HEK293 (cell line): ENCODE measurements around the gene PLA2G4E.

ENCODE experiments used
- CTCF ChIA-PET: fragments of 350-600 bp; formaldehyde crosslinking; extraction: SDS; loops from one replicate; lab custom pipeline; 2021; ENCODE audit warnings: antibody characterized with exemption; lab: Yijun Ruan, JAX
- POLR2A ChIA-PET: fragments of 300-600 bp; formaldehyde crosslinking; extraction: SDS; loops from one replicate; lab custom pipeline; 2020; ENCODE audit warnings: antibody characterized with exemption, inconsistent platforms; lab: Yijun Ruan, JAX
- H3K27ac ChIP-seq: fragments of 200-500 bp; sonication (Bioruptor generic); 2 replicates; pipeline ENCODE4 v1.5.1; 2014; ENCODE audit warnings: low read depth, low read length, control low read depth, inconsistent platforms; ENCODE audit errors: extremely low read depth
- H3K36me3 ChIP-seq, 2 experiments: fragments of 200-500 bp in 1 of 2; sonication (Bioruptor generic) in 1 of 2; 1 replicate in 1 of 2; 2 replicates in 1 of 2; pipeline ENCODE4 v1.5.1; 2014 to 2017; ENCODE audit warnings: inconsistent platforms in 2 of 2, low read length in 2 of 2; ENCODE audit not compliant: control insufficient read depth in 2 of 2, insufficient read depth in 1 of 2
- H3K4me1 ChIP-seq: fragments of 200-500 bp; sonication (Bioruptor generic); 2 replicates; pipeline ENCODE4 v1.5.1; 2014; ENCODE audit warnings: mild to moderate bottlenecking, low read length, inconsistent platforms; ENCODE audit not compliant: control insufficient read depth, insufficient read depth
- H3K4me3 ChIP-seq: 2 replicates; pipeline ENCODE4 v1.5.1; 2011; ENCODE audit warnings: low read depth, mild to moderate bottlenecking, control low read depth, low read length, moderate library complexity
- H3K9me3 ChIP-seq: fragments of 200-500 bp; sonication (Bioruptor generic); 2 replicates; pipeline ENCODE4 v1.5.1; 2014; ENCODE audit warnings: low read depth, low read length, inconsistent platforms; ENCODE audit not compliant: control insufficient read depth, insufficient read depth
- TCF7L2 ChIP-seq: IDR thresholded peaks from 2 replicates; pipeline ENCODE4 v1.6.1; 2011; ENCODE audit warnings: low read depth, mild to moderate bottlenecking, inconsistent platforms, low read length, moderate library complexity, borderline replicate concordance
- ZBTB20 ChIP-seq: fragments of 450-650 bp; formaldehyde crosslinking; IDR thresholded peaks from 2 replicates; pipeline ENCODE4 v1.5.1; 2016; ENCODE audit warnings: missing biosample characterization, missing genetic modification characterization
- ZBTB21 ChIP-seq: fragments of 450-650 bp; formaldehyde crosslinking; IDR thresholded peaks from 2 replicates; pipeline ENCODE4 v1.5.1; 2017; ENCODE audit warnings: missing biosample characterization, missing genetic modification characterization
- ZFHX2 ChIP-seq: fragments of 450-650 bp; formaldehyde crosslinking; conservative IDR thresholded peaks from 2 replicates; pipeline ENCODE4 v1.5.1; 2016; ENCODE audit warnings: missing biosample characterization, missing genetic modification characterization
- ZFP41 ChIP-seq: fragments of 450-650 bp; formaldehyde crosslinking; IDR thresholded peaks from 2 replicates; pipeline ENCODE4 v1.5.1; 2016; ENCODE audit warnings: missing biosample characterization, missing genetic modification characterization, borderline replicate concordance
- ZNF146 ChIP-seq: fragments of 450-650 bp; formaldehyde crosslinking; IDR thresholded peaks from 2 replicates; pipeline ENCODE4 v1.5.1; 2016; ENCODE audit warnings: missing biosample characterization, missing genetic modification characterization
- ZNF175 ChIP-seq: fragments of 450-650 bp; formaldehyde crosslinking; IDR thresholded peaks from 2 replicates; pipeline ENCODE4 v1.5.1; 2016; ENCODE audit warnings: missing biosample characterization, missing genetic modification characterization
- ZNF311 ChIP-seq: fragments of 450-650 bp; formaldehyde crosslinking; IDR thresholded peaks from 2 replicates; pipeline ENCODE4 v1.5.1; 2017; ENCODE audit warnings: missing biosample characterization, missing genetic modification characterization, borderline replicate concordance
- ZNF324 ChIP-seq: fragments of 450-650 bp; formaldehyde crosslinking; IDR thresholded peaks from 2 replicates; pipeline ENCODE4 v1.5.1; 2016; ENCODE audit warnings: missing biosample characterization, missing genetic modification characterization
- ZNF341 ChIP-seq: fragments of 450-650 bp; formaldehyde crosslinking; IDR thresholded peaks from 2 replicates; pipeline ENCODE4; 2016; ENCODE audit warnings: low read depth, missing biosample characterization, missing genetic modification characterization
- ZNF416 ChIP-seq: fragments of 450-650 bp; formaldehyde crosslinking; IDR thresholded peaks from 2 replicates; pipeline ENCODE4 v1.5.1; 2016; ENCODE audit warnings: missing biosample characterization, missing genetic modification characterization
- ZNF473 ChIP-seq: fragments of 450-650 bp; formaldehyde crosslinking; IDR thresholded peaks from 2 replicates; pipeline ENCODE4 v1.5.1; 2017; ENCODE audit warnings: missing biosample characterization, missing genetic modification characterization
- ZNF514 ChIP-seq: fragments of 450-650 bp; formaldehyde crosslinking; IDR thresholded peaks from 2 replicates; pipeline ENCODE4 v1.5.1; 2016; ENCODE audit warnings: missing biosample characterization, missing genetic modification characterization
- ZNF549 ChIP-seq: fragments of 450-650 bp; IDR thresholded peaks from 2 replicates; pipeline ENCODE4 v1.5.1; 2018; ENCODE audit warnings: missing biosample characterization, missing genetic modification characterization, mild to moderate bottlenecking, inconsistent platforms, moderate library complexity
- ZNF585B ChIP-seq: fragments of 450-650 bp; formaldehyde crosslinking; IDR thresholded peaks from 2 replicates; pipeline ENCODE4 v1.5.1; 2016; ENCODE audit warnings: missing biosample characterization, missing genetic modification characterization
- ZNF776 ChIP-seq: fragments of 450-650 bp; formaldehyde crosslinking; IDR thresholded peaks from 2 replicates; pipeline ENCODE4 v1.5.0; 2017; ENCODE audit warnings: missing biosample characterization, missing genetic modification characterization, borderline replicate concordance
- ZNF837 ChIP-seq: fragments of 450-650 bp; formaldehyde crosslinking; IDR thresholded peaks from 2 replicates; pipeline ENCODE4 v1.5.1; 2016; ENCODE audit warnings: missing biosample characterization, missing genetic modification characterization
- ZNF843 ChIP-seq: fragments of 450-650 bp; formaldehyde crosslinking; IDR thresholded peaks from 2 replicates; pipeline ENCODE4 v1.5.1; 2016; ENCODE audit warnings: missing biosample characterization, missing genetic modification characterization
- TF ChIP-seq, protein P1 (sequence below): fragments of 450-650 bp; formaldehyde crosslinking; IDR thresholded peaks from 2 replicates; pipeline ENCODE4 v1.5.1; 2017; ENCODE audit warnings: missing biosample characterization, missing genetic modification characterization
- TF ChIP-seq, protein P2 (sequence below): fragments of 450-650 bp; formaldehyde crosslinking; IDR thresholded peaks from 2 replicates; pipeline ENCODE4 v1.5.1; 2017; ENCODE audit warnings: missing biosample characterization, missing genetic modification characterization
- TF ChIP-seq, protein P3 (sequence below): fragments of 450-650 bp; formaldehyde crosslinking; IDR thresholded peaks from 2 replicates; pipeline ENCODE4 v1.5.1; 2016; ENCODE audit warnings: missing biosample characterization, missing genetic modification characterization
- TF ChIP-seq, protein P4 (sequence below): fragments of 450-650 bp; formaldehyde crosslinking; IDR thresholded peaks from 2 replicates; pipeline ENCODE4 v1.5.1; 2016; ENCODE audit warnings: missing biosample characterization, missing genetic modification characterization
- TF ChIP-seq, protein P5 (sequence below): fragments of 450-650 bp; formaldehyde crosslinking; IDR thresholded peaks from 2 replicates; pipeline ENCODE4 v1.5.1; 2017; ENCODE audit warnings: missing biosample characterization, mild to moderate bottlenecking, missing genetic modification characterization, moderate library complexity

PLA2G4E gene

DNA sequence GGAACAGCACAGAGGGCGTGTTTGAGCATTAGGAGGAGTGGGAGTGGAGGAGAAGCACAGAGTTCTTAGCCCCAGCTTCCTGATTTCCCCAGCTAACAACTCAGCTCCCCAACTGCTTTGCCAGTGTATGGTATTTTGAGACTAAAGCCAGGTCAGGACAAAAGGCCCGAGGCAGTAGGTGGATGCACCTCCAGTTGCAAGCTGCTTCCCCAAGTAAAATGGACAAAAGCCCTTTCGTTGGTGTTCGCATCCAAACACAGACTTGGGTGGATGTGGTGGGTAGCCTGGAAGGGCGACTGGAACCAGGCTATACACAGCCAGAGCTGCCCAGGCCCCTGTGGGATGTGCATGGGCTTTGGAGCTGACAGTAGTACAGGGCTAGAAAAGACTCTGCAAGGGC is 36.2 kb downstream of the PLA2G4E start (continued):
- TF ChIP-seq TCF7L2 (no peak), ZNF843 (tag by site-specific recombination) (no peak), ZNF837 (tag by site-specific recombination) (no peak), ZNF514 (tag by site-specific recombination) (no peak), ZNF341 (tag by site-specific recombination) (no peak), ZNF146 (tag by site-specific recombination) (no peak), ZNF175 (tag by site-specific recombination) (no peak)
- TF ChIP-seq, protein P1, sequence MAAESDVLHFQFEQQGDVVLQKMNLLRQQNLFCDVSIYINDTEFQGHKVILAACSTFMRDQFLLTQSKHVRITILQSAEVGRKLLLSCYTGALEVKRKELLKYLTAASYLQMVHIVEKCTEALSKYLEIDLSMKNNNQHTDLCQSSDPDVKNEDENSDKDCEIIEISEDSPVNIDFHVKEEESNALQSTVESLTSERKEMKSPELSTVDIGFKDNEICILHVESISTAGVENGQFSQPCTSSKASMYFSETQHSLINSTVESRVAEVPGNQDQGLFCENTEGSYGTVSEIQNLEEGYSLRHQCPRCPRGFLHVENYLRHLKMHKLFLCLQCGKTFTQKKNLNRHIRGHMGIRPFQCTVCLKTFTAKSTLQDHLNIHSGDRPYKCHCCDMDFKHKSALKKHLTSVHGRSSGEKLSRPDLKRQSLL (tag by site-specific recombination) = no peak
- TF ChIP-seq, all 188 proteins: peak for 0

DNA sequence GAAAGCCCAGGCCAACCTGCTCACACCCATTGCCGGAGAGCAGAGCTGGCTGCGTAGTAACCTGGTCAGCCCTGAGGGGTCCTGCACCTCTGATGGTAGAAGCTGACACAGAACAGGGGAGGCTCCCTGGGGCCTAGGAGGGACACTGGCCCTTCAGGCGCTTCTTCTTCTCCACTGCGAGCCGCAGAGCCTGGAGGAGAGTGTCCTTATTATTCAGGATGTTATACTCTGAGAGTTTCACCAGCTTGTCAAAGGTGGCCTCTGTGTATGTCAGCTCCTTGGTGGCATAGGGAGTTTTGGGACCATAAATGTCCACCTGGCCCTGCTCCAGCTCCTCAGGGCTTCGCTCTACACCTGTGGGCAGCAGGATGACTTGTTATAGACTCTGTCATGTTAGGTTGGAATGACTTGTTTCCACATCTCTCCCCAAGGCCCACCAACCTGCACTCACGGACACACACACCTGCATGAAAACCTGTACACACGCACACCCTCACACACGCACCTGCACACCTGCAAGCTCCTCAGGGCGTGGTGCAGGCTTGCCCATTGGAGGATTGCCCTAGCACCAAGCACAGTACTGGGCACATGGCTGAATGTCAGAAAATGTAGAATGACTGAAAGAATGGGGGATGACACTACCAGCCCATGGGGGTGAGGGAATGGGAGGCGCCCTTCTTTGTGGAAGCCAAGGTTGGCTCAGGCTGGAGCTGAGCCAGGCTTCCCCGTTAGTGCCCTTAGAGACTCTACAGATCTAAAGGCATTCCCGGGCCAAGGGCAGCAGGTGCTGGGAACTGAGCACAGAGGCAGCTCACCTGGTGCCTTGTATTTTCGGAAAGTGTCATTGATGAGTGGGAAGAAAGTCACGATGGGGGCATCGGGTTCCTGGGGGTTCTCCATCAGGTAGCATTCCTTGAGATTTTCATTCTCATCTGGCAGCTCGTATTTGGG is 36.9 kb downstream of the PLA2G4E start:
- no peaks in the 10 kb centered on the region for H3K36me3 ChIP-seq
- H3K27ac ChIP-seq = no peak overlapping the region
- ChIA-PET CTCF (interaction anchor here (0.5 to 1.1 kb wide), 5 partner anchors 10 to 330 kb away, joined by 3 to 4 read pairs (median 3); no protein-coding TSS in a partner anchor), POLR2A (interaction anchor here (0.7 kb wide), 1 partner anchor 11 kb away, joined by 3 read pairs; the partner anchor contains the start of gene EHD4)
- no peak overlapping the region for H3K4me3 ChIP-seq
- H3K9me3 ChIP-seq = no peaks in the 10 kb centered on the region
- H3K4me1 ChIP-seq = no peaks in the 10 kb centered on the region
- TF ChIP-seq ZNF311 (tag by site-specific recombination) = no peak
- no peak for TF ChIP-seq ZNF549
- TF ChIP-seq, protein P2, sequence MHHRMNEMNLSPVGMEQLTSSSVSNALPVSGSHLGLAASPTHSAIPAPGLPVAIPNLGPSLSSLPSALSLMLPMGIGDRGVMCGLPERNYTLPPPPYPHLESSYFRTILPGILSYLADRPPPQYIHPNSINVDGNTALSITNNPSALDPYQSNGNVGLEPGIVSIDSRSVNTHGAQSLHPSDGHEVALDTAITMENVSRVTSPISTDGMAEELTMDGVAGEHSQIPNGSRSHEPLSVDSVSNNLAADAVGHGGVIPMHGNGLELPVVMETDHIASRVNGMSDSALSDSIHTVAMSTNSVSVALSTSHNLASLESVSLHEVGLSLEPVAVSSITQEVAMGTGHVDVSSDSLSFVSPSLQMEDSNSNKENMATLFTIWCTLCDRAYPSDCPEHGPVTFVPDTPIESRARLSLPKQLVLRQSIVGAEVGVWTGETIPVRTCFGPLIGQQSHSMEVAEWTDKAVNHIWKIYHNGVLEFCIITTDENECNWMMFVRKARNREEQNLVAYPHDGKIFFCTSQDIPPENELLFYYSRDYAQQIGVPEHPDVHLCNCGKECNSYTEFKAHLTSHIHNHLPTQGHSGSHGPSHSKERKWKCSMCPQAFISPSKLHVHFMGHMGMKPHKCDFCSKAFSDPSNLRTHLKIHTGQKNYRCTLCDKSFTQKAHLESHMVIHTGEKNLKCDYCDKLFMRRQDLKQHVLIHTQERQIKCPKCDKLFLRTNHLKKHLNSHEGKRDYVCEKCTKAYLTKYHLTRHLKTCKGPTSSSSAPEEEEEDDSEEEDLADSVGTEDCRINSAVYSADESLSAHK (tag by site-specific recombination) = no peak
- TF ChIP-seq, protein P3, sequence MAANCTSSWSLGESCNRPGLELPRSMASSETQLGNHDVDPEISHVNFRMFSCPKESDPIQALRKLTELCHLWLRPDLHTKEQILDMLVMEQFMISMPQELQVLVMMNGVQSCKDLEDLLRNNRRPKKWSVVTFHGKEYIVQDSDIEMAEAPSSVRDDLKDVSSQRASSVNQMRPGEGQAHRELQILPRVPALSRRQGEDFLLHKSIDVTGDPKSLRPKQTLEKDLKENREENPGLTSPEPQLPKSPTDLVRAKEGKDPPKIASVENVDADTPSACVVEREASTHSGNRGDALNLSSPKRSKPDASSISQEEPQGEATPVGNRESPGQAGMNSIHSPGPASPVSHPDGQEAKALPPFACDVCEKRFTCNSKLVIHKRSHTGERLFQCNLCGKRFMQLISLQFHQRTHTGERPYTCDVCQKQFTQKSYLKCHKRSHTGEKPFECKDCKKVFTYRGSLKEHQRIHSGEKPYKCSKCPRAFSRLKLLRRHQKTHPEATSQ = no peak
- TF ChIP-seq ZBTB20 (tag by site-specific recombination) = no peak
- TF ChIP-seq ZNF473 (tag by site-specific recombination) = no peak
- TF ChIP-seq ZNF324 (tag by site-specific recombination) = no peak
- no peak for TF ChIP-seq ZNF776
- TF ChIP-seq, protein P4, sequence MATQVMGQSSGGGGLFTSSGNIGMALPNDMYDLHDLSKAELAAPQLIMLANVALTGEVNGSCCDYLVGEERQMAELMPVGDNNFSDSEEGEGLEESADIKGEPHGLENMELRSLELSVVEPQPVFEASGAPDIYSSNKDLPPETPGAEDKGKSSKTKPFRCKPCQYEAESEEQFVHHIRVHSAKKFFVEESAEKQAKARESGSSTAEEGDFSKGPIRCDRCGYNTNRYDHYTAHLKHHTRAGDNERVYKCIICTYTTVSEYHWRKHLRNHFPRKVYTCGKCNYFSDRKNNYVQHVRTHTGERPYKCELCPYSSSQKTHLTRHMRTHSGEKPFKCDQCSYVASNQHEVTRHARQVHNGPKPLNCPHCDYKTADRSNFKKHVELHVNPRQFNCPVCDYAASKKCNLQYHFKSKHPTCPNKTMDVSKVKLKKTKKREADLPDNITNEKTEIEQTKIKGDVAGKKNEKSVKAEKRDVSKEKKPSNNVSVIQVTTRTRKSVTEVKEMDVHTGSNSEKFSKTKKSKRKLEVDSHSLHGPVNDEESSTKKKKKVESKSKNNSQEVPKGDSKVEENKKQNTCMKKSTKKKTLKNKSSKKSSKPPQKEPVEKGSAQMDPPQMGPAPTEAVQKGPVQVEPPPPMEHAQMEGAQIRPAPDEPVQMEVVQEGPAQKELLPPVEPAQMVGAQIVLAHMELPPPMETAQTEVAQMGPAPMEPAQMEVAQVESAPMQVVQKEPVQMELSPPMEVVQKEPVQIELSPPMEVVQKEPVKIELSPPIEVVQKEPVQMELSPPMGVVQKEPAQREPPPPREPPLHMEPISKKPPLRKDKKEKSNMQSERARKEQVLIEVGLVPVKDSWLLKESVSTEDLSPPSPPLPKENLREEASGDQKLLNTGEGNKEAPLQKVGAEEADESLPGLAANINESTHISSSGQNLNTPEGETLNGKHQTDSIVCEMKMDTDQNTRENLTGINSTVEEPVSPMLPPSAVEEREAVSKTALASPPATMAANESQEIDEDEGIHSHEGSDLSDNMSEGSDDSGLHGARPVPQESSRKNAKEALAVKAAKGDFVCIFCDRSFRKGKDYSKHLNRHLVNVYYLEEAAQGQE (tag by site-specific recombination) = no peak
- no peak for TF ChIP-seq ZBTB21 (tag by site-specific recombination)
- TF ChIP-seq ZNF843 (tag by site-specific recombination) = no peak
- no peak for TF ChIP-seq ZNF585B (tag by site-specific recombination)
- TF ChIP-seq, protein P5, sequence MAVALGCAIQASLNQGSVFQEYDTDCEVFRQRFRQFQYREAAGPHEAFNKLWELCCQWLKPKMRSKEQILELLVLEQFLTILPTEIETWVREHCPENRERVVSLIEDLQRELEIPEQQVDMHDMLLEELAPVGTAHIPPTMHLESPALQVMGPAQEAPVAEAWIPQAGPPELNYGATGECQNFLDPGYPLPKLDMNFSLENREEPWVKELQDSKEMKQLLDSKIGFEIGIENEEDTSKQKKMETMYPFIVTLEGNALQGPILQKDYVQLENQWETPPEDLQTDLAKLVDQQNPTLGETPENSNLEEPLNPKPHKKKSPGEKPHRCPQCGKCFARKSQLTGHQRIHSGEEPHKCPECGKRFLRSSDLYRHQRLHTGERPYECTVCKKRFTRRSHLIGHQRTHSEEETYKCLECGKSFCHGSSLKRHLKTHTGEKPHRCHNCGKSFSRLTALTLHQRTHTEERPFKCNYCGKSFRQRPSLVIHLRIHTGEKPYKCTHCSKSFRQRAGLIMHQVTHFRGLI = no peak
- no peak for TF ChIP-seq ZFP41 (tag by site-specific recombination)
- no peak for TF ChIP-seq ZNF416 (tag by site-specific recombination)
- TF ChIP-seq ZFHX2 = no peak
